Muscle of back (tissue), 11 donors: Measurements from ENCODE around the gene PRKN. TPM values are rescaled to one million over a fixed set of nuclear protein-coding genes. Genes with fewer than 3 reads are reported as not detected.
A peak's percentile ranks its signal among the peaks of the same experiment; 100 is the strongest.

Experiments used
- DNase-seq, 3 donors: peaks; one replicate each; pipeline versions ENCODE4 v3.0.0 to v3.0.0-alpha.2; 2013
- polyA plus RNA-seq, 10 donors: library from polyadenylated mRNA; unstranded; fragments of 120-200 nt; gene quantifications; one replicate each; pipeline ENCODE4 v1.2.1, GENCODE V29; 2013; ENCODE audit not compliant: insufficient read length in 10 of 10

The PRKN gene
- polyA plus RNA-seq, 10 donors, result 2.5 to 6.4 (median 3.6) TPM

DNA sequence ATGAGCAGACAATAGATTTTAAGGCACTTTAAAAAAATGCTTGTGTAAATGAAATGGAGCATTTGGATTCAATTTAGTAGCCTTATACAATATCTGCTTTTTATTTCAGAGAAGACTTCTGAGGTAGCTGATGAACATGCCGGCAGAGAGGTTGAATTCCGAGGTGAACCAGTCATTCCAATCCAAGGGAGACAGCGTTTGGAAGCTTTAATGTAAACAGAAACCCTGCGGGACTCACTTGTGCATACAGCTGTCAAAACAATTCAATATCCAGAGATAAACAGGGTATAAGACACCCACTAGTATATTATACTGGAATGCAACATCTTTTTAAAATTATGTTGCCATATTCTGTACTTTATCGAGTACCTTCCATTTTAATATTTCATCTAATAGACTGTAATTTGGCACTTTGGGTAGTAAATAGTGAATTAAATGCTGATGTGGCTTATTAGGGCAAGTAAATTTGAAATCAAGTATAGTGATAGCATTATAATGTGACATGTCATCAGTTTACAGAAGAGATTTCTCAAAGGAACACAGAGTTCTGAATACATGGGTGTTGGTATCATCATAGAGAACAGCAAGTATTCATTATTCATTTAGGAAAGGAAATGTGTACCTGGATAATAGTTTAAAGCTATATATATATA, 347.7 kb downstream of the PRKN start:
- no peak for DNase-seq

DNA sequence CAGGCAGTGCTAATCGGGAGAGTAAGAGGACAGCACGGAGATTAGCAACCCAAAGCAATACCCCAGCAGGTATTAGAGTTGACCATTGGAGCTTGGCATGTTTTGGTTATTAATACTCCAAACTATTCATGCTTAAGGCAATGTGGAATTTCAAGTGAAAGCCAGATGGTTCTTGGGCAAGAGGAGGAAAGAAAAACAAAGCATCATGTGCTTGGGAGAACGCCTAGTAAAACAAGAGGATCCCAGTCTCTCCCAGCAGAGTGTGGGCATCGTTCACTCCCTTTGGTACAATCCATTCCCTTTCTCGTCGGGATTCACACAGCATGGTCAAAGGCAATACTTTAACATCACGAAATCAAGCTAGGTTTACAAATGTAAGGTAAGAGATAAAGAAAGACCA, 349.8 kb downstream of the PRKN start:
- DNase-seq, result no peak

DNA sequence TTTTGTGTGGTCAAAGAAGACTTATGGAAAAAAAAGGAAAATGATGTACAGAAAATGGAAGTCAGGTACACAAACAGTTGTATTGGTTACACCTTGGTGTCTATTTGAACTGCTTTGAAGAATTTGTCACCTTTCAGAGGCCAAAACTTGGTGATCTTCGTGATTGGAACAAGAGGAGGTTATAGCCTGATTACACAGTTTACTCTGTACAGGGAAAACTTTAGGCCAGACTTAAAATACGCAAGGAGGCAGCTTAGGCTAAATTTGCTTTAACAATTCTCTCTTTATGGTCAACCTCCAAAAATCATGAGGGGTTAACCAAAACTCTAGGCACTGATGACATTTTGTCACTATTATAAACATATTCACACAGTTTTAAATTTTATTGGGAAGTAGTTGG, 353.7 kb downstream of the PRKN start:
- DNase-seq, result no peak

DNA sequence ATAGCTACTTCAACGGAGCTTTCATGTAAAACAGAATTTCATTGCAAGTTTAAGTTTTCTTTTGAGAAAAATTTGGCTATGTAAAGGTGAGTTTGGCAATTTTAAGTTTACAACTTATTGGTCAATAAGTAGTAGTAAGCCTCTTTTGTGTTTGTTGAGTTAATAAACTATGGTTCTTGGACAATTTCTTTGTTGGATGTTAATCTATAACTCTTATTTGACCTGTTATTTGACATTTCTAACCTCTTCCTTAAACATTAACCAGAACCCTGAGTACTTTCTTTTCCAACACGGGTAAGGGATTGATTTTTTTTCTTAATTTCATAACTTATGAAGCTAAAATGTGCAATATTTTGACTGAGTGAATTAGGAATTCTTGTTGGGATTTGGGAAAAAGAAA, 354.4 kb downstream of the PRKN start:
- no peak for DNase-seq

DNA sequence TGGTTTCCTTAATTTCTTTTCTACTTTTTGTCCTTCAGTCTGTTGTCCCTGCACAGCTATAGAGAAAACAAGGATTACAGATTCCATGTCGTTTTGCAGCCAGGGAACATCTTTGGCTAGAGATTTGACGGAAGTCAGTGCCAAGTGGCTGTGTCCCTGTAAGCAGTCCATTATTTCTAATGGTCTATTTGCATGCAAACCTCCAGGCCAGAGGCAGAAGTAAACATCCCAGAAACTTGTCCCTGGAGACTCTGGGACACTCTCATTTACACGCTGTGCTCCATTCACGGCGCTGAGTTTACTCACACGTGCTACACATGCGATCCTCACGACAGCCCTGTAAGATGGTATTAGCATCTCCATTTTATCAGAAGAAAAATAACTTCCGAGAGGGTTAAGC, 355.5 kb downstream of the PRKN start:
- DNase-seq, result peak in 1 of 3 donors; percentile 45

DNA sequence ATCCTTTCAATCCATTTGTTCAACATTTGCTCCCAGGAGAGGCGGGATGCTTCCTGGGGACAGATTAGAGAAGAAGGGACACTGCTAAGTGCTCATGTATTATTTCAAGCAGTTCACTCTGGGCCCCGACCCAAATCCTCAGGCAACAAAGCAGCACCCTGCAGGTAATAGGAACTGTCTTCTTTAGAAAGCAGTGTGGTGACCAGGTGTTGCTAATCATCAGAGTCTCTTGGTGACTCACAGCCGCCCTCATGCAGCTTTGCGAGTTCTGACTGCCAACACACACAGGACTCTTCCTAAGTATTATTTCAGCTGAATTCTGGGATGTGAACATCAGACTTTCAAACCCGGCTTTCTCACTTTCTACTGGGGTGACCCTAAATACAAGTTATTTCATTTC, 356.4 kb downstream of the PRKN start:
- DNase-seq, result no peak

DNA sequence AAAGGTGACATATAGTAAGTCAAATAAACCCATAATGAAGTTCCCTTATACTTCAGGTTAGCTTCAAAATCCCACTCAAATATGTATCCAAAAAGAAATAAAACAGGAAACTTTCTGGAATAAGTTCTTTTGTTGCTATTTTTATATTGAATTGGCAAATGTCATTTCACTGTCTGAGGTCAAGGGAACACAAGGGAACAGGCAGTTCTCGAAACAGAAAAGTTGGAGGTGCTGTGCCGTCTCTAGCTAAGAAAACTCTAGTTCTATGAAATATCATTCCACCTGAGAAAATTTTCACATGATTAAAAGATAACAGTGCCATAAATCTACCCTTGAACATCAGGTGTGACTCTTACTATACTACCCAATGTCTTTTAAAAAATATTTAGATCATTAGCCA, 358.5 kb downstream of the PRKN start:
- no peak for DNase-seq

DNA sequence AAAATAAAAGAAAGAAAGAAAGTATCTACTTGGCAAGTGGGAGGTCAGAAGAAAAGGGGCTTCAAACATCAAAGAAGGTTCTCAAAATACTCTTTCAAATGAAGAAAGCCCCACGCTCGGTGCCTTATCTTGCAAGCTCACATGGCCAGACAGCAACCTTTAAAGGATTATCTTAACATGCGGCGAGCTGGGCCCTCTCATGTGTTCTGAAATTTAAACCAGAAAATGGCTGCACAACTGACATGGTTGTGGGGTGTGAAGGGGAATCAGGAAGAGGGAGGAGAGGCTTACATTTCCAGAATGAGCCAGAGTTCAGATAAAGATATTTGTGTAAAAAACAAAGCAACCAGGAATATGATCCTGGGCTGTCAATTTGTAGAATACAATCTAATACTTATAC, 363.1 kb downstream of the PRKN start:
- no peak for DNase-seq

DNA sequence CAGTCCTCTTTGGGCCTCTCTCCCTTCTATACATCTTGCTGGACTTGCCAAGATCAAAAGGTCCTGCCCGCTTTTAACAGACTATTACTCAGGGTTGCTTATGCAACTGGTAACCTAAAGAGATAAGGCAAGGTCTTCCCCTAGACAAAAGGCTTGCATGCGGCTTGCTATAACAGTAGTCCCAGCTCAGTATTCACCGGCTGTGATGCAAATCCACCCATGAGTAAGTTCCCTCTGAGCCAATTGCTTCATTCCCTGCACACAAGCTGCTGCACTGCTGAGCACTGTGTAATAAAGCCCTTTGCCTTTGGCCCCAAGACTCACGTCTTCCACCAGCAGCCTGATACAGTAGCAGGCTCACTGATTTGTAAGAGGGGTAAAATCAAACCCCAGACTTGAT, 363.8 kb downstream of the PRKN start:
- DNase-seq, result no peak

DNA sequence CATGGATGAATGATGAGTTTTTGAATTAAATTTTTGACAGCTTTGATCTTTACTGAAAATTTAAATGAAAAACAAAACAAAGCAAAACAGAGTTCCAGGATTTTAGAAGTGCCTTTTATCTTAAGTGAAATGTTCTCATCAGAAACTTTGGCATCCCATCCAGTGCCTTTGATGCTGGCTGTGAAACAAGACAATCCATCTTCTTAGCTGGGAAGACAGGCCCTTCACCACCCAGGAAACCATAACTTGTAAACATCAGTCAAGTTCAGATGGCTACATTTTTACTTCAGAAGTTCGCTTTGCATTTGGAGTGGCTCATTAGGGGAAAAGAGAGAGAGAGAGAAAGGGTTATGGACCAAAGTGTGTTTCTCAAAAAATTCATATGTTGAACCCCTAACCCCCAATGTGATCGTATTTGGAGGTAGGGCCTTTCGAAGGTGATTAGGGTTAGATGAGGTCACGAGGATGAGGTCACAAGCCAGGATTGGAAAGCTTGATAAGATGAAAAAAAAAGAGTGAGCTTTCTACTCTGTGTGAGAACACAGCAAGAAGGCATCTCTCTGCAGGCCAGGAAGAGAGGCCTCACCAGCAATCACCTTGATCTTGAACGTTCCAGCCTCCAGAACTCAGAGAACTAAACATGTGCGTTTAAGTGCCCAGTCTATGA, 366.5 kb downstream of the PRKN start:
- DNase-seq, result no peak

DNA sequence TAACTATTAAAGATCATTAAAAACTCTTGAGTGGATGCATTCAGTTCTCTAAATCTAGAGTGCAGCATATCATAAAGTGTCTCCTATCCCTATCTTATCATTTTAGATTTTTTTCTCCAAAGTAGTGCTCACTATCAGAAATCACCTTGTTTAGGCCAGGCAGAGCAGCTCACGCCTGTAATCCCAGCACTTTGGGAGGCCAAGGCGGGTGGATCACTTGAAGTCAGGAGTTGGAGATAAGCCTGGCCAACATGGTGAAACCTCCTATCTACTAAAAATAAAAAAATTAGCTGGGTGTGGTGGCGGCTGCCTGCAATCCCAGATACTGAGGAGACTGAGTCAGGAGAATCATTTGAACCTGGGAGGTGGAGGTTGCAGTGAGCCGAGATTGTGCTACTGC, 368.9 kb downstream of the PRKN start:
- no peak for DNase-seq

DNA sequence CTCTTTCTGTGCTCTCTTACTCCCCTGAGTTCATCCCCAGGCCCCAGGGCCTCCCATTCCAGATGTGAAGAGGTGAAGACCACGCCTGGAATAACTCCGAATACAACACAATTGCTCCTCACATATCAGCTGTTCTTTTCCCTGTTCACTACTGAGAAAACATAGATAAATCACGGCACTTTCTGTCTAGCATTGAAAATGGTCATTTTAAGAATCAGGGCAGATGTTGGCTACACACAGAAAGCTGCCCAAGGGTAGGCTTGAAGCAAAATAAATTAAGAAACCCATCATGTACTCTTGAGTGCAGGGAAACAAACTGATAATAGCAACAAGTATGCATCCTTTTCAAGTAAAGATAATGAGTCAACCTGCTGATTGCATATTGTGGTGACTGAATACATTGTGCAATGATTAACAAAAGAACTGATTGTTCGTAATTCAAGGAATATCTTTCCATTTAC, 382.5 kb downstream of the PRKN start:
- DNase-seq, result peak in 2 of 3 donors; percentile 23 to 32

DNA sequence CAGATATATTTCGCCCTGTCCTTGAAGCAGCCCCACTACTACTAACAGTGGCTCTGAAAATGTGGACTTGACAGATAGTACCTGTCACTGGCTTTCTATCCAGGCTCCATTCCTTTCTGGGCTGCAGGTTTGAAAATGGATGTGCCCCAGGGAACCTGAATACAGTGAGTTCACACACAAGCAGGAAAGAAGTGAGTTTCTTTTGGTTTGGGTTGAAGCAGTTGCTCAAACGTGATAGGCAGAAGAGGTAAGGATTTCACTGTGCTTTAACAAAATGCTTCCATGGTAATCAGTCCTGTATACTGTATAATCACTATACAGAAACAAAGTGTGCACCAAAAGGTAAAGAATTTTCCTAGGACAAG, 382.9 kb downstream of the PRKN start:
- peak; percentile 12 to 73 (median 12) for DNase-seq

DNA sequence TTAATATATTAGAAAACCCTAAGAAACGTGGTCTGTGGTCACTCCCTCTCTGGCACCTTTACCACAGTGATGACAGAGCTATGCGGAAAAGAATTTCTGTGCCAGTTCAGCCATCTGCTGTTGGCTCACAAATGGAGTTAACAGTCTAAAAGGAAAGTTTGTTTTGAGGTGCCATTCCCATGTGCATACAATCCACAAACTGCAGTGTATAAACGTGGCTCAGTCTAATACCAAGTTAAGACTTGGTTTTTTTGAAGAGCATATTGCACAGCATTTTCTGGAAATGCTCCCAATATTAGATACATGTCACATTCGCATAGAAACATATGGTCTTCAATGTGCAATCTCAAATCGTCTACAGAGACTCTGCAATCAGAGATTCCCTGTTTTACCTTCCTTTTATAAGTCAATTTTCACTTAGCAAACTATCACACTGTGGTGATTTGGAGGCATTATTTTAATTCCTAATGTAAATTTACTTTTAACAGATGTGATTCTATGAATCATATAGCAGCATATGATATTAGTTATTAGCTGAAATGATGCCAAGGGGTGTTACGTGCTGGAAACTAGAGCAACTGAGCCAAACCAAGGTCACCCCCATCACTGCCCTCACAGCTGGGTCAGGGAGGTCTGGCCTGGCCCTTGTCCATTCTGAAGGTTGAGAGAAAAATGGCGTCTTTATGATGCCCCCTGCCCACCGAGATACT, 383.5 kb downstream of the PRKN start:
- peak; percentile 48 to 81 (median 62) for DNase-seq

DNA sequence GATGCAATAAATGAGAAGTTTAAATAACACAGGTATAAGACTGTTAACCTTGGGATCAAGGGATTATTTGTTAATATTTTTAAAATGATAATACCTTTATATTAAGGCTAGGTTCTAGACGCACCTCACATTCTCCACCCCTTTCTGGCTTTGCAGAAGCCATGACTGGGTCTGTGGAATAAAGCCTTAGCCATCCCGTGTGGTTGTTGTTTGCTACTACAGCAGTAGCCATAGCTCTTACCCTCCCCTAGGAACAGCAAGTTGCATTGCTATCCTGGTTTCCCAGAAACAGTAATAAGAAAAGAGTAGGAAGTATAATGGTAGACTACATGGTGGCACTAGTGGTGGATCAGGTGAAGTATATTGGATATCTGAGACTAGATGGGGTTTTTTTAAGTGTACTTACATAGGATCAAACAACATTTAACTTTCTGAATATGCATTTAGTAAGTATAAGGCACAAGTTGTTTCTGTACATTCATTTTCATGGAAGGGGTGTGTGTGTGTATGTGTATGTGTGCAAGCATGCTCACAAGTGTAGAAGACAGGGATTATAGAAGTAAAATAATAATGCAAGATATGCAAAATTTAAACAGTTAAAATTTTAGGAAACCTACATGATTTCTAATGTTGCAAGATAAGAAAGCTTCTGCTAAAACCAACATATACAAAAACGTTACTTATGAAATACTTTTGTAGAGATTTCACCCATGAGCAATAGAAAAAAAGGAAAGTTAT, 384.2 kb downstream of the PRKN start:
- peak in 1 of 3 donors; percentile 17 for DNase-seq

DNA sequence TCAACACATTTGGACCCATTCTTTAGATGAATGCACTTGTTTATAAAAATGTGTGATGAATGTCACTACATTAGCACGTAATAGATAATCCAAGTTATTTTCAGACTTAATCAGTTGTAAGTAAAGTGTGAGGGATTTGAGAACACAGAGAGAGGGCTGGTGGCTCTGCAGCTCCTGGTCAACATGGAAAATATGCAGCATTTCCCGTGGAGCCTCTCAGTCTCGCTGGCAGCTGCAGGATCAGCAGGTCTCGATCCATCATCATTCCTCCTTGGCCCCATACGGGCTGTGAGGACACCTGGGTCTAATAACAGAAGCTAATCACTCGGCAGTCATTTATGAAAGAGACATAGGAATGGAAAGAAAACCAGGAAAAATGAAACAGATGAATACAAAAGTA, 390.2 kb downstream of the PRKN start:
- DNase-seq, result peak in 2 of 3 donors; percentile 7 to 11

DNA sequence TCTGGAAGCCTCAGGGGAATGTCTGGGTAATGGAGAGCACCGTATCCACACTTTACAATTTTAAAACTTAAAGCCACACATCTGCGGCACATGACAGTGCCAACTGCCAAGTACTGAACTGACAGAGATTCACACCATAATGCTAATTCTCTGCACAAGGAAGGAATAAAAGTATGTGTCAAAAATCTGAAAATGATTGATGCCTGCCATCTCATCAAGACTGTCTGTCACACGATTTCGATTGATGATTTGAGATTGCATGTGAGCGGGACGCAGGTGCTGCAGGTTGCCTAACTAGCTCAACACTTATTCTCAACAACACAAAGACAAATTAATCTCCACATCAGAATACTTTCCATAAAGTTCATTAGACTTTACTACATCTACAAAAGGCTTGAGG, 391.2 kb downstream of the PRKN start:
- DNase-seq, result no peak

DNA sequence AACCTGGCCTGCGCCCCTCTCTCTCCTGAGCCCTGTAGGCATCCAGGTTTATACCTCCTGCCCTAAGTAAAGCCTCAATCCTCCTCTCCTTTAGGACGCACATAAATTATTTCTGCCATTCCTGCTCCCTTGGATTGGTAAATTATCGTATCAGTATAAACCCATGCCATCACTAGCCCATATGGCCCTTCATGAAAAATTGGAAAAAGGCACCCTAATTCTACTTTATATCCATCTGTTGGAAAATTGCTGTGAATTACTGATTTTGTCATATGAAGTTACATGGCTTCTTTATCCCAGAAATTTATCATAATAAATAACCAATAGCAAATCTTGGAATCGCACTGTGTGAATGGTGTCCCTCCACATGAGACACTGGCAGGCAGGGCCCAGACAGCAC, 395.2 kb downstream of the PRKN start:
- DNase-seq, result no peak

DNA sequence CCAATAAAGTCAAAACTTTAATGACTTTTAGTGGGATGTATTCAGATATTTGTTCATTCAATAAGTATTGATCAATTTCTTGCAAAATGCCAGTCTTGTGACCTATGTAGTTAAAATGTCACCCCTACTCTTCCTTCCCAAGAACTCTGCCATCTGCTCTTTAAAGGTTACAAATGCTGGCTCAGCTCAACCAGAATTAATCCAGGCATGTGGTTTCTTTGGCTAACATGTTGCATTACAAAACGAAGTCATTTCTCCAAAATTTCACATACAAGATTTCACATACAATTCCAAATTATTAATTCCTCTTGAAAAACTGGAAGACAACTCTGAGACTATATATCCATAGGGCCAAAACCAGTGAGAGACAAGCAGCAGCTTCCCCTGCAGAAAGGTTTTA, 395.7 kb downstream of the PRKN start:
- no peak for DNase-seq

DNA sequence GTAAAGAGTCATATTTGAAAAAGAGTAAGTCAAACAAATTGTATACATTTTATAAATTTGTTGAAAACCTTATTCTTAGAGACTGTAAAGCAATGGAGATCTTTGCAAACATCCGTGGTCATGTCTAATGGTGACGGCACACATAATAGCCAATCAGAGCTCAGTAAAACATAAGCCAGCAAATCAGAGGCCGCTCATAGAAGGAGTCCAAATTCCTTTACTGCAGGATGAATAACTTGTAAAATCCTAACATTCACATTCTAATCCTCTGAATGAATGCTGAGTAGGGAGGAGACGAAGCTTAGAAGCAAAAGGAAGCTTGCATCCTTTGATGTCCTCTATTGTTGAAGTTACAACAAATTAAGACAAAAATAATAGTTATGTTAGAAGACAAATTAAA, 401.7 kb downstream of the PRKN start:
- DNase-seq, result no peak

DNA sequence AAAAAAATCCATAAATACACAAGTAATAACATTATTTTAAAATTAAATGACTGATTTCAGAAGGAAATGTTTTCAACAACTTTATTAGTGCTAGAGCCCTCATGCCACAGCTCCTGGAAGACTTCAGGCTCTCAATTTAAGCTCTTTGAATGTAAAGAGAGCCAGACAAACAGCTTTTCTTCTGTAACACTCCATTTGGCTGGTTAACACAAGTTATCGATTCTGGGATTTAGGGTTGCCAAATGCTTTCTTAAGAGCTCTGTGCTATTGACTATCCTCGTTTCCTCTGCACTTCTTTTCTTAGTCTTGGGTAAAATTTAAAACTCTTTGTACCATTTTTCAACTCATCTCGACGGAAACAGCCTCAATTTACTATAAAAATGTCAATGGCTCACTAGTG, 402.5 kb downstream of the PRKN start:
- no peak for DNase-seq

DNA sequence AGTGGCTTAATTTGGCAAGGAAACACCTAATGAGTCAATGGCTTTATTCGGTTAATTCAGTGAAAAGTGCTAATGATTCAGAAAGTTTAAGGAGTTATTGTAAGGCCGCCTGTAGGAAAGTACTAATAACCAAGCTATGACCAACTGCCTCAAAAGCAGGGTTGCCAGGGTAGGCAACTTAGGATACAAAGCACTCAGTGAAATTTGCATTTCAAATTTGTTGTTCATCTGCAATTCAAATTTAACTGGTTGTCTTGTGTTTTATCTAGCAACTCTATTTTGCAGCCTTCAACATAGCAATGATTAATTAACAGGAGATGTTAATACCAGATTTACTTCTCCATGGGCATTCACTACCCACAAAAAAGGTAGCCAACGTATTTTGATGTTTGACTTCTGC, 412.3 kb downstream of the PRKN start:
- DNase-seq, result no peak
